ENCODE results near the gene BLM. TPM values are rescaled to one million over a fixed set of nuclear protein-coding genes. Genes with fewer than 3 reads are reported as not detected.

Gene BLM
- total RNA-seq, 1 experiment from 2014 or later, result 41.3 TPM

DNA sequence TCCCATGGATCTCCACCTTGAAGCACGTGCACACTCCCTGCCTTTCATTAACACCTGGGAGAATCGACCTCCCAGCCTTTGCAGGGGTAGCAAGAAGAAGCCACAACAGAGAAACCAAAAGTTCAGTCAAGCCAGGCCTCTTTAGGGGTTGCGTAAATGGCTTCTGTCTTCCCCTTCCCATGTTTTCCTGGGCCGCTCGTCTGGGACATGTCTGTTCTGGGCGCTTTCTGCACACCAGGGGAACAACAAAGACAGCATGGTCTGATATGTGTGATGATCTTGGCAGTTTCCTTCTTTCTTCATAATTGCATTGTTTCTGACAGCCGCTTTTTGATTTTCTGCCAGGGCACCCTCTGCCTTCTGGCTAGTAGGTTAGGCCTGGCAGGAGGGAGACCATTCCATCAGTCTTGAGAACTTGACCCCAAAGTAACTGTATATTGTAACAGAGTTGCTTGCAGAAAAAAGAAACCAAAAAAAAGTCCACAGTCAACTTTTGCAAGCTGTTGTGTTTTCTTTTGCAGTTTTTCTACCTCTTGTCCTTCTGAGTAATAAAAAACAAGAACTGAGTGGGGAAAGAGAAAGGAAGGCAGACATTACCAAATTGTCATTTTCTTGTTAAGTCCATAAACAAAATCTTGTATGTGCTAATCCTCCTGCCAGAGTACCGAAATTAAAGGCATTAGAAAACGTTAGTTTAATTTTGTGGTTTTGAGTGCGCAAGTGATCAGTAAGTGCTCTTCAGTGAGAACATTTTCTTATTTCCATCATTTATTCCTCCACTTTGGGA, 95.2 kb downstream of the BLM start:
- Histone ChIP-seq H3K9ac (ENCODE audit: extremely low read depth, insufficient read length, low read length) (no peak overlapping the region), H2AFZ (ENCODE audit: low read length) (no peak overlapping the region), H3K56ac (ENCODE audit: insufficient read length, low read depth, low read length) (no peak overlapping the region), H2BK5ac (ENCODE audit: insufficient read length, low read length) (no peak overlapping the region), H3K27me3 (ENCODE audit: insufficient read depth, low read length) (no peaks in the 10 kb centered on the region), H2BK12ac (ENCODE audit: insufficient read length, low read depth, low read length) (no peak overlapping the region), H3T11ph (ENCODE audit: low read length) (no peak overlapping the region), H4K8ac (replicated peaks; ENCODE audit: insufficient read length, low read depth, low read length) (no peak overlapping the region), H3K79me2 (ENCODE audit: insufficient read depth, low read length) (no peaks in the 10 kb centered on the region), H4K91ac (ENCODE audit: insufficient read length, low read depth, low read length) (no peak overlapping the region), H3K4ac (ENCODE audit: low read depth, low read length) (no peak overlapping the region), H3K4me1 (ENCODE audit: insufficient read depth, low read length) (no peaks in the 10 kb centered on the region; the same call in 1 of the 2 replicates), H4K20me1 (ENCODE audit: control insufficient read depth, insufficient read depth, insufficient read length) (no peaks in the 10 kb centered on the region), H4K5ac (ENCODE audit: insufficient read length, low read depth, low read length) (no peak overlapping the region), H2AK5ac (ENCODE audit: insufficient read length, low read length) (no peak overlapping the region), H3K14ac (ENCODE audit: insufficient read depth, low read length) (no peak overlapping the region), H3K27ac (ENCODE audit: insufficient read length, low read depth, low read length) (no peak overlapping the region), H3K9me3 (ENCODE audit: control insufficient read depth, low read depth, low read length) (no peaks in the 10 kb centered on the region), H2BK15ac (ENCODE audit: low read depth, low read length) (no peak overlapping the region), H3K23ac (ENCODE audit: insufficient read length, low read depth, low read length) (no peak overlapping the region), H3K79me1 (ENCODE audit: insufficient read depth, low read depth, low read length, poor library complexity, severe bottlenecking) (no peaks in the 10 kb centered on the region), H2BK120ac (ENCODE audit: low read depth, low read length, poor library complexity, severe bottlenecking) (no peak overlapping the region), H3K4me2 (ENCODE audit: insufficient read depth, insufficient read length, low read length) (no peak overlapping the region), H2BK20ac (ENCODE audit: low read depth, low read length, poor library complexity, severe bottlenecking) (no peak overlapping the region), H3K23me2 (ENCODE audit: insufficient read length, low read depth, low read length, poor library complexity, severe bottlenecking) (no peaks in the 10 kb centered on the region), H3K18ac (ENCODE audit: insufficient read length, low read depth, low read length) (no peak overlapping the region)
- no peak for DNase-seq
- H3K4me1 Mint-ChIP-seq, result peaks cover 29 to 42% of the 10 kb centered on the region in 2 experiments
- no CpG with 5 or more reads among the region's 10 CpGs for WGBS (ENCODE audit: extremely low coverage, insufficient read length, low lambda C conversion rate)
- no peak overlapping the region for H3K4me3 Mint-ChIP-seq
- H3K27ac Mint-ChIP-seq, result peak overlapping the region in 2 of 3 experiments; percentile 73 to 94; a peak in 3 of 7 replicates
- H3K27me3 Mint-ChIP-seq (ENCODE audit: low read depth), result no peaks in the 10 kb centered on the region
- TF ChIP-seq, protein P1, sequence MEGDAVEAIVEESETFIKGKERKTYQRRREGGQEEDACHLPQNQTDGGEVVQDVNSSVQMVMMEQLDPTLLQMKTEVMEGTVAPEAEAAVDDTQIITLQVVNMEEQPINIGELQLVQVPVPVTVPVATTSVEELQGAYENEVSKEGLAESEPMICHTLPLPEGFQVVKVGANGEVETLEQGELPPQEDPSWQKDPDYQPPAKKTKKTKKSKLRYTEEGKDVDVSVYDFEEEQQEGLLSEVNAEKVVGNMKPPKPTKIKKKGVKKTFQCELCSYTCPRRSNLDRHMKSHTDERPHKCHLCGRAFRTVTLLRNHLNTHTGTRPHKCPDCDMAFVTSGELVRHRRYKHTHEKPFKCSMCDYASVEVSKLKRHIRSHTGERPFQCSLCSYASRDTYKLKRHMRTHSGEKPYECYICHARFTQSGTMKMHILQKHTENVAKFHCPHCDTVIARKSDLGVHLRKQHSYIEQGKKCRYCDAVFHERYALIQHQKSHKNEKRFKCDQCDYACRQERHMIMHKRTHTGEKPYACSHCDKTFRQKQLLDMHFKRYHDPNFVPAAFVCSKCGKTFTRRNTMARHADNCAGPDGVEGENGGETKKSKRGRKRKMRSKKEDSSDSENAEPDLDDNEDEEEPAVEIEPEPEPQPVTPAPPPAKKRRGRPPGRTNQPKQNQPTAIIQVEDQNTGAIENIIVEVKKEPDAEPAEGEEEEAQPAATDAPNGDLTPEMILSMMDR (conservative IDR thresholded peaks at IDR 0.05), result no peak
- H3K36me3 Mint-ChIP-seq (ENCODE audit: insufficient read depth in 1 of 3, low read depth in 3 of 3), result peaks cover 10 to 73% (median 61%) of the 10 kb centered on the region in 3 experiments; a peak in 6 of 7 replicates
- H3K9me3 Mint-ChIP-seq, result no peaks in the 10 kb centered on the region

Data from H9 (cell line).